ENCODE results near the gene RERE.

RERE gene

DNA sequence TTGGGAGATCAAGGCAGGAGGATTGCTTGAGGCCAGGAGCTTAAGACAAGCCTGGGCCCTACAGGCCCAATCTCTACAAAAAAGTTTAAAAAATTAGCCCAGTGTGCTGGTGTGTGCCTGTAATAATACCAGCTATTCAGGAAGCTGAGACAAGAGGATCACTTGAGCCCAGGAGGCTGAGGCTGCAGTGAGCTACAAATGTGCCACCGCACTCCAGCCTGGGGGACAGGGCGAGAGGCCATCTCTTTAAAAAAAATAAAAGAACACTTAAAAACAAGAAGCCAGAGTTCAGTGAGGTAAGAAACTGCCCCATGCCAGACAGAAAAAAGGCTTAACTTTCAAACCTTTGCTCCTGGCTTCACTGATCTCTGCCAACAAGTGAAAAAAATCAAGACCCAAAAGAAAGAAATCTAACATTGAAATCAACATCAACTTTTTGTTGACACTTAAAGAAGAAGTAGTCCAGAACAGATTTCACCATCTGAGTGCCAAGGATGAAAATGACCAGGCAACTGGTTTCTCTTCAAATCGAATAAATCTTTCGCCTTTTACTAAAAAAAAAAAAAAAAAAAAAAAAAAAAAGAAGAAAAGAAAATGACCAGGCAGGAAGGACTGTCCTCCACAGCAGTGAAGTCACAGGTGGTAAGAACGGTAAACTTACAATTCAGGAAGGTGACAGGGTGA lies 448.3 kb downstream of the RERE start:
- no peak for TF ChIP-seq CTCF (IDR thresholded peaks at IDR 0.05; ENCODE audit: insufficient read depth, low read length, missing control alignments)
- POLR2A ChIA-PET, result interaction anchor here (0.6 kb wide), 1 partner anchor 171 kb away, joined by 3 read pairs; no protein-coding TSS in a partner anchor
- CTCF ChIA-PET, result interaction anchor here (1.0 to 13.2 kb wide), 3 partner anchors 8 to 53 kb away, joined by 3 to 122 read pairs (median 3); no protein-coding TSS in a partner anchor
- no peak for DNase-seq (ENCODE audit: low read depth, low spot score)
- no peak overlapping the region for H3K4me3 ChIP-seq (ENCODE audit: low read depth, low read length)

GRCh38 chr1:8367571-8368194 lies 449.8 kb downstream of the RERE start:
- CTCF ChIA-PET, result interaction anchor here (0.6 to 13.2 kb wide), 8 partner anchors 9 to 392 kb away, joined by 3 to 122 read pairs (median 3); no protein-coding TSS in a partner anchor
- no peak for TF ChIP-seq CTCF (IDR thresholded peaks at IDR 0.05; ENCODE audit: insufficient read depth, low read length, missing control alignments)

GRCh38 chr1:8365661-8366362 lies 451.6 kb downstream of the RERE start:
- POLR2A ChIA-PET, result no interaction called here
- TF ChIP-seq CTCF (IDR thresholded peaks at IDR 0.05; ENCODE audit: insufficient read depth, low read length, missing control alignments), result no peak
- DNase-seq (ENCODE audit: low read depth, low spot score), result no peak
- CTCF ChIA-PET, result interaction anchor here (0.7 to 13.2 kb wide), 5 partner anchors 8 to 483 kb away, joined by 3 to 122 read pairs (median 3); no protein-coding TSS in a partner anchor
- no peak overlapping the region for H3K4me3 ChIP-seq (ENCODE audit: low read depth, low read length)

More at GRCh38 chr1:8367571-8368194, 449.8 kb downstream of the RERE start:
- DNase-seq (ENCODE audit: low read depth, low spot score), result no peak
- POLR2A ChIA-PET, result no interaction called here
- no peak overlapping the region for H3K4me3 ChIP-seq (ENCODE audit: low read depth, low read length)

DNA sequence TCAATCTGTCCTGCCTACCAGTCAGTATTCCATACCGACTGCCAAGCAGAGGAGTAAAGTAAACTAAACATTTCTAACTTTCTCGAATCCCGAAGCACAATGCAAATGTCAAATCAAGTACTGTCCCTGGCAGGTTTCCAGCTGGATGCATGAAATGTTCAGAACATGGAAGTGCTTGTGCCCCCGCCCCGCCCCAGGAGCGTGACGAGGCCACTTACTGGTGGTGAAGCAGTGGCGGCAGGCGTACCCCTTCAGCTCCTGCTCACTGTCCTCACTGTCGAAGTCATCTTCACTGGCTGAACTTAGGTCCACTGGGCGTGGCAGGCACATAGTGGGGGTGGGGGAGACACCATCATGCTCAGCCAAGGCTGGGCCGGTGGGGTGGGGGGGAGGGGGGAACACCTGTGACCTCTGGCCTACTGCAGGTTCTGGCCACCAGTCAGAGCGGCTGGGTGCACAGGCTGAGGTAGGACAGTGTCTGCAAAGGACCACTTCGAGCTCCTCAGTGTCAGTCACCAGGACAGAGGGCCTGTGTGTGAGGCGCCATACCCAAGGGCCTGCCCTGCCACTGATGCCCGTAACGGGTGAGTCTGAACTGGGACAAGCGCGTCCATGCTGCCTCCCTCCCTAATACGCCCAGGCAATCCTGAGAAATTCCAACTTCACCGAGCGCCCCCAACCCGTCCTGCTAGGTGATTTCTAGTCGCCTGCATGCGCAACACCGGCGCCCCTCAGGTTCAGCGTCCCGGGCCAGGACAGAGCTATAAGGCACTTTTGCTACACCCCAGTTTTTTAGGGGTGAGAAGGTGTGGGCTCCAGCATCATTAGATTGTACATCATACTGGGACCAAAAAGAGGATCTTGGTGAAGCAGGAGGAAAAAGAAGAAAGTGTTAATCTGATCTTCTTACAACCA lies 452.7 kb downstream of the RERE start:
- DNase-seq (ENCODE audit: low read depth, low spot score), result no peak
- POLR2A ChIA-PET, result no interaction called here
- CTCF ChIA-PET, result interaction anchor here (0.9 to 13.2 kb wide), 2 partner anchors 16 to 45 kb away, joined by 3 to 122 read pairs; no protein-coding TSS in a partner anchor
- H3K4me3 ChIP-seq (ENCODE audit: low read depth, low read length), result no peak overlapping the region
- no peak for TF ChIP-seq CTCF (IDR thresholded peaks at IDR 0.05; ENCODE audit: insufficient read depth, low read length, missing control alignments)

- ChIA-PET CTCF (interaction anchor here (0.9 to 13.2 kb wide), 4 partner anchors 9 to 46 kb away, joined by 3 to 122 read pairs (median 4); no protein-coding TSS in a partner anchor), POLR2A (no interaction called here)
- no peak for TF ChIP-seq CTCF (IDR thresholded peaks at IDR 0.05; ENCODE audit: insufficient read depth, low read length, missing control alignments)
- no peak for DNase-seq (ENCODE audit: low read depth, low spot score)
- H3K4me3 ChIP-seq (ENCODE audit: low read depth, low read length), result no peak overlapping the region
Measured at GRCh38 chr1:8363767-8364301, 453.6 kb downstream of the RERE start.

All from AG04449 (cell line).